C4-2B (cell line): Measurements from ENCODE around the gene EPB41L3.

Experiments used
- H3K27ac ChIP-seq: fragments of 450-650 bp; 2 replicates; pipeline ENCODE4 v1.5.1; 2017
- CTCF ChIP-seq: fragments of 450-650 bp; conservative IDR thresholded peaks from 2 replicates; pipeline ENCODE4 v1.5.1; 2017; ENCODE audit warnings: mild to moderate bottlenecking
- ZFX ChIP-seq: fragments of 450-650 bp; IDR thresholded peaks from 2 replicates; pipeline ENCODE4 v1.6.1; 2017

The EPB41L3 gene

GRCh38 chr18:5365443-5365842 lies 178.4 kb downstream of the EPB41L3 start:
- H3K27ac ChIP-seq: no peak overlapping the region
- no peak for TF ChIP-seq CTCF
- no peak for TF ChIP-seq ZFX

DNA sequence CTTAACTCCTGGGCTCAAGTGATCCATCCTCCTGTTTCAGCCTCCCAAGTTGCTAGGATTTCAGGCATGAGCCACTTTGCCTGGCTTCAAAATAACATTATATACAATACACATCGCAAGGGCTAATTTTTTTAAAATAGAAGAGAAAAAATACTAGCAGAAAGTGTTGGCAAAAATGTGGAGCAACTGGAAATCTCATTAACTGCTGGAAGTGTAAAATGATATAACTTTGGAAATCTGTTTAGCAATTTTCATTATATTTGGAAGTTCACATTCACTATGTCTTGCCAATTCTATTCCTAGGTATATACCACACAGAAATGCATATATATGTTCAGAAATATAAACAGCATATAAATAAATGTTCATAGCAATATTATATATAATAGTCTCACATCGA lies 193.2 kb downstream of the EPB41L3 start:
- H3K27ac ChIP-seq: no peak overlapping the region
- TF ChIP-seq ZFX (no peak), CTCF (no peak)
